Prostate gland (tissue), 2 donors: ENCODE data around the gene EHMT1.

Source experiments
- CTCF ChIP-seq, 4 experiments: fragments of 200-600 bp in 2 of 4; fragments of 450-650 bp in 2 of 4; sonication (generic) in 2 of 4; IDR thresholded peaks; 1 replicate in 3 of 4; 2 replicates in 1 of 4; pipeline ENCODE4 v1.5.1; 2016 to 2019; ENCODE audit warnings: antibody characterized with exemption in 4 of 4, mild to moderate bottlenecking in 2 of 4, moderate library complexity in 2 of 4
- POLR2A ChIP-seq: fragments of 450-650 bp; IDR thresholded peaks from one replicate; pipeline ENCODE4 v1.6.1; 2016; ENCODE audit warnings: antibody characterized with exemption, mild to moderate bottlenecking
- POLR2AphosphoS5 ChIP-seq: sonication (generic); formaldehyde crosslinking; IDR thresholded peaks from one replicate; pipeline ENCODE4 v1.6.1; 2017; ENCODE audit warnings: antibody characterized with exemption

- no peak for TF ChIP-seq CTCF (IDR thresholded peaks at IDR 0.05)
- no peak for TF ChIP-seq POLR2AphosphoS5
- TF ChIP-seq POLR2A = no peak
Measured at GRCh38 chr9:137816531-137817235, 197.9 kb downstream of the EHMT1 start.
